ENCODE data around the gene NFATC2.

Gene NFATC2

GRCh38 chr20:51447765-51448148 lies 94.8 kb downstream of the NFATC2 start:
- H3K27me3 ChIP-seq (ENCODE audit: insufficient read depth, low read depth, severe bottlenecking) = peaks cover 98% of the 10 kb centered on the region
- H3K27ac ChIP-seq = no peak overlapping the region
- DNase-seq = no peak
- no peak overlapping the region for H3K4me3 ChIP-seq (ENCODE audit: low read depth, low read length)
- no peaks in the 10 kb centered on the region for H3K36me3 ChIP-seq
- no peak for TF ChIP-seq CTCF (IDR thresholded peaks at IDR 0.05; ENCODE audit: low read depth, low read length)
- H3K9me3 ChIP-seq (ENCODE audit: severe bottlenecking) = no peaks in the 10 kb centered on the region

- H3K36me3 ChIP-seq = no peaks in the 10 kb centered on the region
- no peak for DNase-seq
- H3K27me3 ChIP-seq (ENCODE audit: insufficient read depth, low read depth, severe bottlenecking) = peaks cover 97% of the 10 kb centered on the region
- no peak overlapping the region for H3K27ac ChIP-seq
- no peak for TF ChIP-seq CTCF (IDR thresholded peaks at IDR 0.05; ENCODE audit: low read depth, low read length)
- H3K9me3 ChIP-seq (ENCODE audit: severe bottlenecking) = no peaks in the 10 kb centered on the region
- no peak overlapping the region for H3K4me3 ChIP-seq (ENCODE audit: low read depth, low read length)
Observed at GRCh38 chr20:51447097-51447764, 95.3 kb downstream of the NFATC2 start.

GRCh38 chr20:51446656-51447055 lies 95.9 kb downstream of the NFATC2 start:
- Histone ChIP-seq H3K4me3 (ENCODE audit: low read depth, low read length) (no peak overlapping the region), H3K27ac (no peak overlapping the region), H3K9me3 (ENCODE audit: severe bottlenecking) (no peaks in the 10 kb centered on the region), H3K36me3 (no peaks in the 10 kb centered on the region), H3K27me3 (ENCODE audit: insufficient read depth, low read depth, severe bottlenecking) (peaks cover 97% of the 10 kb centered on the region)
- DNase-seq = no peak
- no peak for TF ChIP-seq CTCF (IDR thresholded peaks at IDR 0.05; ENCODE audit: low read depth, low read length)

GRCh38 chr20:51446230-51446629 lies 96.3 kb downstream of the NFATC2 start:
- no peak overlapping the region for H3K4me3 ChIP-seq (ENCODE audit: low read depth, low read length)
- no peak for TF ChIP-seq CTCF (IDR thresholded peaks at IDR 0.05; ENCODE audit: low read depth, low read length)
- no peaks in the 10 kb centered on the region for H3K36me3 ChIP-seq
- no peak overlapping the region for H3K27ac ChIP-seq
- peaks cover 96% of the 10 kb centered on the region for H3K27me3 ChIP-seq (ENCODE audit: insufficient read depth, low read depth, severe bottlenecking)
- DNase-seq = no peak
- no peaks in the 10 kb centered on the region for H3K9me3 ChIP-seq (ENCODE audit: severe bottlenecking)

GRCh38 chr20:51445591-51445990 lies 96.9 kb downstream of the NFATC2 start:
- Histone ChIP-seq H3K9me3 (ENCODE audit: severe bottlenecking) (no peaks in the 10 kb centered on the region), H3K36me3 (no peaks in the 10 kb centered on the region), H3K4me3 (ENCODE audit: low read depth, low read length) (no peak overlapping the region), H3K27me3 (ENCODE audit: insufficient read depth, low read depth, severe bottlenecking) (peaks cover 96% of the 10 kb centered on the region), H3K27ac (no peak overlapping the region)
- no peak for TF ChIP-seq CTCF (IDR thresholded peaks at IDR 0.05; ENCODE audit: low read depth, low read length)
- DNase-seq = no peak

- H3K9me3 ChIP-seq (ENCODE audit: severe bottlenecking) = no peaks in the 10 kb centered on the region
- no peak for TF ChIP-seq CTCF (IDR thresholded peaks at IDR 0.05; ENCODE audit: low read depth, low read length)
Observed at GRCh38 chr20:51444922-51445438, 97.5 kb downstream of the NFATC2 start.

More at GRCh38 chr20:51444922-51445438, 97.5 kb downstream of the NFATC2 start:
- Histone ChIP-seq H3K4me3 (ENCODE audit: low read depth, low read length) (no peak overlapping the region), H3K27me3 (ENCODE audit: insufficient read depth, low read depth, severe bottlenecking) (peaks cover 93% of the 10 kb centered on the region), H3K27ac (no peak overlapping the region), H3K36me3 (no peaks in the 10 kb centered on the region)
- DNase-seq = no peak
